ENCODE measurements around the gene USP6NL. TPM values are rescaled to one million over a fixed set of nuclear protein-coding genes. Genes with fewer than 3 reads are reported as not detected.

USP6NL gene
- total RNA-seq, 4 donors from 2014 or later = 3.8 to 21.9 (median 17.0) TPM

- Histone ChIP-seq H3K9me3 (no peaks in the 10 kb centered on the region), H3K27me3 (no peaks in the 10 kb centered on the region), H3K36me3 (no peaks in the 10 kb centered on the region), H3K4me3 (no peak overlapping the region), H3K4me1 (no peaks in the 10 kb centered on the region), H3K27ac (no peak overlapping the region)
- TF ChIP-seq CTCF (IDR thresholded peaks at IDR 0.05) (no peak), POLR2A (IDR thresholded peaks at IDR 0.05) (no peak)
- intact Hi-C loops (cut with DNase I; ENCODE audit: low total_unique reads) = no loop called here
- no peak for DNase-seq
These were observed 185.8 kb downstream of the USP6NL start for GRCh38 chr10:11425676-11426075.

- no peaks in the 10 kb centered on the region for H3K27me3 ChIP-seq
- no peaks in the 10 kb centered on the region for H3K9me3 ChIP-seq
- H3K27ac ChIP-seq = no peak overlapping the region
- TF ChIP-seq CTCF (IDR thresholded peaks at IDR 0.05) = no peak
- TF ChIP-seq POLR2A (IDR thresholded peaks at IDR 0.05) = no peak
- no peaks in the 10 kb centered on the region for H3K36me3 ChIP-seq
- no peaks in the 10 kb centered on the region for H3K4me1 ChIP-seq
- no peak for DNase-seq
- intact Hi-C loops (cut with DNase I; ENCODE audit: low total_unique reads) = no loop called here
- no peak overlapping the region for H3K4me3 ChIP-seq
These were observed 186.2 kb downstream of the USP6NL start for GRCh38 chr10:11425296-11425610.

- Histone ChIP-seq H3K9me3 (no peaks in the 10 kb centered on the region), H3K4me1 (no peaks in the 10 kb centered on the region), H3K4me3 (no peak overlapping the region), H3K36me3 (no peaks in the 10 kb centered on the region), H3K27me3 (no peaks in the 10 kb centered on the region), H3K27ac (no peak overlapping the region)
- TF ChIP-seq POLR2A (IDR thresholded peaks at IDR 0.05) (no peak), CTCF (IDR thresholded peaks at IDR 0.05) (peak; percentile 48 to 61 (median 50))
- DNase-seq = no peak
- intact Hi-C loops (cut with DNase I; ENCODE audit: low total_unique reads) = no loop called here
These were observed 186.8 kb downstream of the USP6NL start for GRCh38 chr10:11424456-11425295.

GRCh38 chr10:11416974-11417373, 194.5 kb downstream of the USP6NL start:
- no peak for DNase-seq
- Histone ChIP-seq H3K27ac (no peak overlapping the region), H3K36me3 (no peaks in the 10 kb centered on the region), H3K27me3 (no peaks in the 10 kb centered on the region), H3K4me1 (no peaks in the 10 kb centered on the region), H3K4me3 (no peak overlapping the region), H3K9me3 (no peaks in the 10 kb centered on the region)
- intact Hi-C loops (cut with DNase I; ENCODE audit: low total_unique reads) = no loop called here
- TF ChIP-seq POLR2A (IDR thresholded peaks at IDR 0.05) (no peak), CTCF (IDR thresholded peaks at IDR 0.05) (no peak)

GRCh38 chr10:11415095-11415494, 196.4 kb downstream of the USP6NL start:
- no peak for DNase-seq
- H3K9me3 ChIP-seq = no peaks in the 10 kb centered on the region
- H3K36me3 ChIP-seq = no peaks in the 10 kb centered on the region
- no peaks in the 10 kb centered on the region for H3K27me3 ChIP-seq
- TF ChIP-seq CTCF (IDR thresholded peaks at IDR 0.05) (no peak), POLR2A (IDR thresholded peaks at IDR 0.05) (no peak)
- H3K4me3 ChIP-seq = no peak overlapping the region
- no peak overlapping the region for H3K27ac ChIP-seq
- intact Hi-C loops (cut with DNase I; ENCODE audit: low total_unique reads) = no loop called here
- no peaks in the 10 kb centered on the region for H3K4me1 ChIP-seq

All from uterus (tissue), 4 donors.